ENCODE measurements around the gene KRTAP10-9. TPM values are rescaled to one million over a fixed set of nuclear protein-coding genes. Genes with fewer than 3 reads are reported as not detected.
"Not testable (repeated sequence)": the region's sequence is repeated elsewhere in the genome, so short reads cannot be mapped to it uniquely, and the experiment has no call there.

Gene KRTAP10-9
- total RNA-seq, 2 donors from 2014 or later: not detected

DNA sequence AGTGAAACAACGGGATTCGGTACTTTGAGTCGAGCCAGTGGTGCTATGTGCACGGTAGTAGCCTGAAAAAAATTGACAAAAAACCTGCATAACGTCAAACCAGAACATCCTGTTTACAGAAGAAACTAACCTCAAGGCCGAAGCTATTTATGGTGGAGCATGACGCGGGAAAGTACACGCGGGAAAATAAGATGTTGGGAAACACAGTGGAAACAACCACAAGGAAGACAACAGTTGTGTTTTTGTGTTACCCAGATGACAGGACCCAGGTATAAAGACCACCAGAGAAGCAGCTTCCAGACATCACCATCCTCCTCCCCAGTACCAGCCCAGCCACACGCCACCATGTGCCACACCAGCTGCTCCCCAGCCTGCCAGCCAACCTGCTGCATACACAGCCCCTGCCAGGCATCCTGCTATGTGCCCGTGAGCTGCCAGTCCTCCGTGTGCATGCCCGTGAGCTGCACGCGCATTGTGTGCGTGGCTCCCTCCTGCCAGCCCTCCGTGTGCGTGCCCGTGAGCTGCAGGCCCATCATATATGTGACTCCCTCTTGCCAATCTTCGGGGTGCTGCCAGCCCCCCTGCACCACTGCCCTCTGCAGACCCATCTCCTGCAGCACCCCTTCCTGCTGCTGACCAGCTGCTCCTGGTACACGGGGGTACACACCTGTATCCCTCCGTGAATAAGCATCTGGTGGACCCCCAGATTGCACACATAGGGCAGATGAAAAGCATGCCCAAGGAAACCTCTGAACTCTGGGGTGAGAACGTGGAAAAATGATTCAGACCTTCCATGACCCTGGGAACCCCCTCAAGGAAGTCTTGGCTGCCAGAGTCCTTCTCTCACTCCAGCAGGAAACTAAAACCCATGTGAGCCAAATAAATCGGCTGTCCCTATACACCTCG, 31.0 kb downstream of the KRTAP10-9 start, which contains the start of gene KRTAP12-3:
Gene KRTAP12-3, plus strand, starts transcription at position 298 of the 906 bp plus-strand sequence. Its CDS starts 48 bp downstream, at position 346.
- Histone ChIP-seq H3K4me1 (ENCODE audit: control insufficient read depth in 1 of 2, low read depth in 2 of 2) (no peaks in the 10 kb centered on the region), H3K27ac (no peak within 1 kb of the TSS), H3K4me3 (no peak within 1 kb of the TSS)

DNA sequence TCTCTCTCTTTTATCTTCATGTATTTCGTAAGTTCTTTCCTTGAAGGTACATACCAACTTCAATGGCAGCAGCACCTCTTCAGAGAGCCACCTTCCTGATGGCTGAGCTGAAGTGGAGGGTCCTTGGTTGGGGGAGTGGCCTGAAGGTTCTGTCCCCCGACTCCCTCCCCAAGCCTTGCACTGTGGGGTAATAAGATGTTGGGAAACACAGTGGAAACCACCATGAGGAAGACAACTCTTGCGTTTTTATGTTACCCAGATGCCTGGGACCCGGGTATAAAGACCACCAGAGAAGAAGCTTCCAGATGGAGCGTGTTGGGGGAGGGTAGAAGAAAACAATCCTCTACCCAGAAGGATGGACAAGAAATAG, 31.6 kb downstream of the KRTAP10-9 start:
- Histone ChIP-seq H3K27ac (no peak overlapping the region), H3K36me3 (no peaks in the 10 kb centered on the region), H3K27me3 (replicated peaks; ENCODE audit: insufficient read depth) (no peaks in the 10 kb centered on the region), H3K4me3 (no peak overlapping the region), H3K4me1 (ENCODE audit: control insufficient read depth in 1 of 2, low read depth in 2 of 2) (no peaks in the 10 kb centered on the region), H3K9me3 (peaks cover 3% of the 10 kb centered on the region)
- TF ChIP-seq, protein P1, sequence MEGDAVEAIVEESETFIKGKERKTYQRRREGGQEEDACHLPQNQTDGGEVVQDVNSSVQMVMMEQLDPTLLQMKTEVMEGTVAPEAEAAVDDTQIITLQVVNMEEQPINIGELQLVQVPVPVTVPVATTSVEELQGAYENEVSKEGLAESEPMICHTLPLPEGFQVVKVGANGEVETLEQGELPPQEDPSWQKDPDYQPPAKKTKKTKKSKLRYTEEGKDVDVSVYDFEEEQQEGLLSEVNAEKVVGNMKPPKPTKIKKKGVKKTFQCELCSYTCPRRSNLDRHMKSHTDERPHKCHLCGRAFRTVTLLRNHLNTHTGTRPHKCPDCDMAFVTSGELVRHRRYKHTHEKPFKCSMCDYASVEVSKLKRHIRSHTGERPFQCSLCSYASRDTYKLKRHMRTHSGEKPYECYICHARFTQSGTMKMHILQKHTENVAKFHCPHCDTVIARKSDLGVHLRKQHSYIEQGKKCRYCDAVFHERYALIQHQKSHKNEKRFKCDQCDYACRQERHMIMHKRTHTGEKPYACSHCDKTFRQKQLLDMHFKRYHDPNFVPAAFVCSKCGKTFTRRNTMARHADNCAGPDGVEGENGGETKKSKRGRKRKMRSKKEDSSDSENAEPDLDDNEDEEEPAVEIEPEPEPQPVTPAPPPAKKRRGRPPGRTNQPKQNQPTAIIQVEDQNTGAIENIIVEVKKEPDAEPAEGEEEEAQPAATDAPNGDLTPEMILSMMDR (IDR thresholded peaks at IDR 0.05): no peak
- DNase-seq (ENCODE audit: low spot score) (no peak), ATAC-seq (ENCODE audit: insufficient number of reproducible peaks, low FRiP score, low read depth) (no peak)

More for the DNA sequence above, 31.0 kb downstream of the KRTAP10-9 start, which contains the start of gene KRTAP12-3:
- TF ChIP-seq, protein P1 (IDR thresholded peaks at IDR 0.05): no peak
- Histone ChIP-seq H3K9me3 (peaks cover 3% of the 10 kb centered on the region), H3K36me3 (no peaks in the 10 kb centered on the region), H3K27me3 (replicated peaks; ENCODE audit: insufficient read depth) (no peaks in the 10 kb centered on the region)
- DNase-seq (ENCODE audit: low spot score) (no peak), ATAC-seq (ENCODE audit: insufficient number of reproducible peaks, low FRiP score, low read depth) (no peak)

DNA sequence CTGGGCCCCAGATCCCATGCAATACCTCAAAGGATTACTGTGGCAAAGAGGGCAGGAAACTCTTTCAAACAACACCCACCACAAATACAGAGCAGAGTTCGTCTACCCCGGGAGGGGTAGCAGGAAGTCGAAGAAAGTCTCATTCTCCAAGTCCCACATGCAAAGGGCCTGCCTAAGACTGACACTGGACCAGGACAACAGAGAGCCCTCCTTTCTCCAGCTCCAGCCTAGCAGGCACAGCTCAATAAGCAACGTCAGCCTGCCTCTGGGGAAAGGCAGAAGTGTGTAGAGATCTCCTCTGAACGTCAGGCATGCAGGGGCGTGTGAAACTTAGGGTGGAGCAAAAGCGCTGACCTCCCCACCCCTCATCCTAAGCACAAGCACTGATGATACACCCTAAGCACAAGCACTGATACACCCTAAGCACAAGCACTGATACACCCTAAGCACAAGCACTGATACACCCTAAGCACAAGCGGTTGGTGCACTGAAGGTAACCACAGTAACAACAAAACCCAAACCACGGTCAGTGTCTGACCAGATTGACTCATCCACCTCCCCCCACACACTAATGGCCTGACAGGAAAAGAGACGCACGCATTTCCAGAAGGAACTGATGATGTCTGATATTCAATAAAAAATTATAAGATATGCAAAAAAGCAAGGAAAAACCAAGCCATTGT, 32.2 kb downstream of the KRTAP10-9 start:
- ATAC-seq (ENCODE audit: insufficient number of reproducible peaks, low FRiP score, low read depth) (no peak), DNase-seq (ENCODE audit: low spot score) (no peak)
- TF ChIP-seq, protein P1 (IDR thresholded peaks at IDR 0.05): no peak

DNA sequence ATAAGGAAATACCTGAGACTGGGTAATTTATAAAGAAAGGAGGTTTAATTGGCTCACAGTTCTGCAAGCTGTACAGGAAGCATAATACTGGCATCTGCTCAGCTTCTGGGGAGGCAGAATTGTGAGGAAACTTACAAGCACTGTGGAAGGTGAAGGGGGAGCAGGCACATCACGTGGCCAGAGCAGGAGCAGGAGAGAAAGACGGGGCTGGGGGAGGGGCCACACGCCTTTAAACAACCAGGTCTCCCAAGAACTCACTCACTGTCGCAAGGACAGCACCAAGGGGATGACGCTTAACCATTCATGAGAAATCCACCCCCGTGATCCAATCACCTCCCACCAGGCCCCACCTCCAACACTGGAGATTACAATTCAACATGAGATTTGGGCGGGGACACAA, 34.7 kb downstream of the KRTAP10-9 start:
- not testable (repeated sequence) for DNase-seq (ENCODE audit: low spot score); H3K9me3 ChIP-seq; H3K4me3 ChIP-seq; H3K27me3 ChIP-seq (replicated peaks; ENCODE audit: insufficient read depth); H3K36me3 ChIP-seq; ATAC-seq (ENCODE audit: insufficient number of reproducible peaks, low FRiP score, low read depth); H3K27ac ChIP-seq; H3K4me1 ChIP-seq (ENCODE audit: control insufficient read depth in 1 of 2, low read depth in 2 of 2)

More for the DNA sequence above, 32.2 kb downstream of the KRTAP10-9 start:
- Histone ChIP-seq H3K9me3 (peaks cover 3% of the 10 kb centered on the region), H3K4me1 (ENCODE audit: control insufficient read depth in 1 of 2, low read depth in 2 of 2) (no peaks in the 10 kb centered on the region), H3K4me3 (no peak overlapping the region), H3K36me3 (no peaks in the 10 kb centered on the region), H3K27ac (no peak overlapping the region), H3K27me3 (replicated peaks; ENCODE audit: insufficient read depth) (no peaks in the 10 kb centered on the region)

DNA sequence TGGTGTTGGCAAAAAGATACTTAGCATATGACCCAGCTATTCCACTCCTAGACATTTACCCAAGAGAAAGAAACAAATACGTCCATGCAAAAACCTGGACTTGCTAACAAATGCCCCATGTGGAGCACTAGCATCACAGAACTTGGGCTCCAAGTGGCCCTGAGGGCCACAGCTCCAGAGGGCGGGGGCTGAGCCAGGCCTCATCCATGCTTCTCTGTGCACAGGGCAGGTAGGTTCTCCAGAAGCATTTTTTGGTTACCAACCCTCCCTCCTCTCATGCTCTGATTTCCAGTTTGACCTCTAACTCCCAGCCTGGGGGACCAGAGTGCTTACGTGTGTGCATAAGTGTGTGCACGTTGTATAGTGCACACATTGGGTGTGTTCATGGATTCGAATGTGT, 37.8 kb downstream of the KRTAP10-9 start:
- Histone ChIP-seq H3K9me3 (no peaks in the 10 kb centered on the region), H3K27me3 (replicated peaks; ENCODE audit: insufficient read depth) (no peaks in the 10 kb centered on the region), H3K36me3 (no peaks in the 10 kb centered on the region), H3K27ac (no peak overlapping the region), H3K4me1 (ENCODE audit: control insufficient read depth in 1 of 2, low read depth in 2 of 2) (no peaks in the 10 kb centered on the region), H3K4me3 (no peak overlapping the region)
- DNase-seq (ENCODE audit: low spot score) (no peak), ATAC-seq (ENCODE audit: insufficient number of reproducible peaks, low FRiP score, low read depth) (no peak)
- TF ChIP-seq, protein P1 (IDR thresholded peaks at IDR 0.05): no peak

Data from thoracic aorta (tissue), 2 donors.